ENCODE measurements around the gene HDAC4. TPM values are rescaled to one million over a fixed set of nuclear protein-coding genes. Genes with fewer than 3 reads are reported as not detected.

Gene HDAC4
- polyA plus RNA-seq, 2 of the 4 experiments (the other 2 are of a cell fraction) = 8.6 to 10.4 TPM

- TF ChIP-seq GATA3 (IDR thresholded peaks at IDR 0.05; ENCODE audit: borderline replicate concordance) (no peak), ATOH8 (CRISPR knock-in tag; IDR thresholded peaks at IDR 0.05; ENCODE audit: low read depth) (no peak)
- CTCF ChIA-PET = no interaction called here
- Histone ChIP-seq H3K4me1 (no peaks in the 10 kb centered on the region), H3K27ac (no peak overlapping the region), H3K9me3 (no peaks in the 10 kb centered on the region), H3K4me3 (no peak overlapping the region), H3K4me2 (no peak overlapping the region)
- ATAC-seq = no peak
- no peak for DNase-seq (ENCODE audit: low read depth in 1 of 2, low spot score in 1 of 2)
- no peak for FAIRE-seq
- 95% methylated on average over 9 of the region's 9 CpGs for WGBS (ENCODE audit: missing lambda C conversion rate)
- POLR2A ChIA-PET = no interaction called here
Measured at GRCh38 chr2:239368321-239368720, 32.5 kb downstream of the HDAC4 start.

- no peak overlapping the region for H3K27ac ChIP-seq
- H3K4me1 ChIP-seq = no peaks in the 10 kb centered on the region
- ChIA-PET CTCF (no interaction called here), POLR2A (no interaction called here)
- no peak overlapping the region for H3K4me2 ChIP-seq
- no peak for DNase-seq (ENCODE audit: low read depth in 1 of 2, low spot score in 1 of 2)
- no peak for ATAC-seq
- TF ChIP-seq HDAC2 (IDR thresholded peaks at IDR 0.05) = no peak
- TF ChIP-seq USF2 (IDR thresholded peaks at IDR 0.05) = no peak
- TF ChIP-seq ZC3H11A (IDR thresholded peaks at IDR 0.05) = no peak
- no peak for TF ChIP-seq CHD2 (IDR thresholded peaks at IDR 0.05; ENCODE audit: low read length, partially characterized antibody)
- TF ChIP-seq JUNB (IDR thresholded peaks at IDR 0.05) = no peak
- TF ChIP-seq FOXS1 (CRISPR knock-in tag; IDR thresholded peaks at IDR 0.05) = no peak
- no peak for TF ChIP-seq MYC (IDR thresholded peaks at IDR 0.05; ENCODE audit: borderline replicate concordance, low read length)
- no peak for TF ChIP-seq ESRRA (IDR thresholded peaks at IDR 0.05; ENCODE audit: borderline replicate concordance, low read length)
- TF ChIP-seq REST (IDR thresholded peaks at IDR 0.05) = no peak
- H3K9me3 ChIP-seq = no peaks in the 10 kb centered on the region
- H3K4me3 ChIP-seq = no peak overlapping the region
- 94% methylated on average over 12 of the region's 12 CpGs for WGBS (ENCODE audit: missing lambda C conversion rate)
- no peak for FAIRE-seq
Measured at GRCh38 chr2:239366740-239367139, 34.1 kb downstream of the HDAC4 start.

- ChIA-PET CTCF (no interaction called here), POLR2A (no interaction called here)
- 92% methylated on average over 31 of the region's 32 CpGs for WGBS (ENCODE audit: missing lambda C conversion rate)
- H3K9me3 ChIP-seq = no peaks in the 10 kb centered on the region
- no peak overlapping the region for H3K4me3 ChIP-seq
- ATAC-seq (no peak), DNase-seq (ENCODE audit: low read depth in 1 of 2, low spot score in 1 of 2) (no peak), FAIRE-seq (no peak)
- H3K4me1 ChIP-seq = no peaks in the 10 kb centered on the region
- no peak overlapping the region for H3K4me2 ChIP-seq
- H3K27ac ChIP-seq = no peak overlapping the region
- TF ChIP-seq RAD21 (conservative IDR thresholded peaks at IDR 0.05 in 1 of 2, IDR thresholded peaks at IDR 0.05 in 1 of 2) (no peak), HDAC2 (IDR thresholded peaks at IDR 0.05) (no peak), ZC3H11A (IDR thresholded peaks at IDR 0.05) (no peak), PHF8 (IDR thresholded peaks at IDR 0.05; ENCODE audit: borderline replicate concordance, low read depth) (no peak), RCOR1 (IDR thresholded peaks at IDR 0.05; ENCODE audit: low read depth, low read length) (no peak), HEYL (CRISPR knock-in tag; IDR thresholded peaks at IDR 0.05) (no peak), MYC (IDR thresholded peaks at IDR 0.05; ENCODE audit: borderline replicate concordance, low read length) (no peak), KDM5A (IDR thresholded peaks at IDR 0.05) (no peak), ESRRA (IDR thresholded peaks at IDR 0.05; ENCODE audit: borderline replicate concordance, low read length) (no peak), BCL3 (IDR thresholded peaks at IDR 0.05) (no peak), BHLHE40 (IDR thresholded peaks at IDR 0.05; ENCODE audit: low read depth, low read length) (no peak), HES2 (IDR thresholded peaks at IDR 0.05) (no peak), RARB (CRISPR knock-in tag; IDR thresholded peaks at IDR 0.05) (no peak), CTCF (IDR thresholded peaks at IDR 0.05) (no peak), E2F6 (IDR thresholded peaks at IDR 0.05; ENCODE audit: borderline replicate concordance, low read depth) (no peak), SREBF2 (IDR thresholded peaks at IDR 0.05) (no peak), EHF (CRISPR knock-in tag; IDR thresholded peaks at IDR 0.05) (no peak)
Measured at GRCh38 chr2:239365782-239366435, 34.9 kb downstream of the HDAC4 start.

All from A549 (cell line).